Measurements from ENCODE around the gene TSHZ1. TPM values are rescaled to one million over a fixed set of nuclear protein-coding genes. Genes with fewer than 3 reads are reported as not detected.

The TSHZ1 gene
- total and polyA plus RNA-seq, 12 donors, result 6.8 to 25.0 (median 16.0) TPM

DNA sequence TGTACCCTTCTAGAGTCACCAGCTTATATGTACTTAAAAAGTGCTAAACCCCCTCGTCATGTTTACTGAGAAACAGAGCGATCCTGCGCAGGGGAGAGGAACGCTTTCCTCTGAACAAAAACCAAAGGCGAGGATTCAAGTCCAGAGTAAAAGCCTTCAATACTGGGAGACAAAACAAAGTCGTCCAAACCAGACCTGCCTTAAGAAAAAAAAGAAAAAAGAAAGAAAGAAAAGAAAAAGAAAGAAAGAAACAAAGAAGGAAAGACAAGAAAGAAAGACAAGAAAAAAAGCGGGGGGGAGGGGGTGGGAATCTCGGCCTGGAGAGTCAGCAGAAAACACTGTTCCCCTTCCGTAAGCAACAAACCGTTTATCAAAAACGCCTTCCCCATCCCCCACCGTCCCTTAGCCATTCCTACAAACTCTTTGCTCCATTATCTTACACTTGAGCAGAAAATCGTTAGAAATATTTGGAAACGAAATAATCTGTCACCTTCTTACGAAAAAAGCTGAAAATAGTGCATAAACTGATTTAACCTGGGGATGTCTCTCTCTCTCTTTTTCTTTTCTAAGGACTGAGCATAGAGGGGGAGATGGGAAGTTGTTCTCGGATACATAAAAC lies 5.0 kb upstream of the TSHZ1 start:
- DNase-seq, result no peak
- H3K4me1 ChIP-seq (replicated peaks in 1 of 2), result peaks cover 18 to 48% of the 10 kb centered on the region in 2 donors
- H3K36me3 ChIP-seq (replicated peaks in 1 of 2), result peaks cover 0 to 6% of the 10 kb centered on the region in 2 donors
- TF ChIP-seq POLR2A (IDR thresholded peaks at IDR 0.05), result no peak
- TF ChIP-seq, protein P1, sequence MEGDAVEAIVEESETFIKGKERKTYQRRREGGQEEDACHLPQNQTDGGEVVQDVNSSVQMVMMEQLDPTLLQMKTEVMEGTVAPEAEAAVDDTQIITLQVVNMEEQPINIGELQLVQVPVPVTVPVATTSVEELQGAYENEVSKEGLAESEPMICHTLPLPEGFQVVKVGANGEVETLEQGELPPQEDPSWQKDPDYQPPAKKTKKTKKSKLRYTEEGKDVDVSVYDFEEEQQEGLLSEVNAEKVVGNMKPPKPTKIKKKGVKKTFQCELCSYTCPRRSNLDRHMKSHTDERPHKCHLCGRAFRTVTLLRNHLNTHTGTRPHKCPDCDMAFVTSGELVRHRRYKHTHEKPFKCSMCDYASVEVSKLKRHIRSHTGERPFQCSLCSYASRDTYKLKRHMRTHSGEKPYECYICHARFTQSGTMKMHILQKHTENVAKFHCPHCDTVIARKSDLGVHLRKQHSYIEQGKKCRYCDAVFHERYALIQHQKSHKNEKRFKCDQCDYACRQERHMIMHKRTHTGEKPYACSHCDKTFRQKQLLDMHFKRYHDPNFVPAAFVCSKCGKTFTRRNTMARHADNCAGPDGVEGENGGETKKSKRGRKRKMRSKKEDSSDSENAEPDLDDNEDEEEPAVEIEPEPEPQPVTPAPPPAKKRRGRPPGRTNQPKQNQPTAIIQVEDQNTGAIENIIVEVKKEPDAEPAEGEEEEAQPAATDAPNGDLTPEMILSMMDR (IDR thresholded peaks at IDR 0.05), result no peak
- H3K27me3 ChIP-seq, result no peaks in the 10 kb centered on the region
- H3K9me3 ChIP-seq (replicated peaks in 1 of 3), result no peaks in the 10 kb centered on the region
- peak overlapping the region in 1 of 4 donors; percentile 50 for H3K4me3 ChIP-seq
- WGBS, 4 donors, result 68 to 74% (median 71%) methylated on average over 16 of the region's 16 CpGs
- peak overlapping the region in 2 of 5 donors; percentile 10 to 53 for H3K27ac ChIP-seq
- intact Hi-C loops (cut with DNase I), result no loop called here

DNA sequence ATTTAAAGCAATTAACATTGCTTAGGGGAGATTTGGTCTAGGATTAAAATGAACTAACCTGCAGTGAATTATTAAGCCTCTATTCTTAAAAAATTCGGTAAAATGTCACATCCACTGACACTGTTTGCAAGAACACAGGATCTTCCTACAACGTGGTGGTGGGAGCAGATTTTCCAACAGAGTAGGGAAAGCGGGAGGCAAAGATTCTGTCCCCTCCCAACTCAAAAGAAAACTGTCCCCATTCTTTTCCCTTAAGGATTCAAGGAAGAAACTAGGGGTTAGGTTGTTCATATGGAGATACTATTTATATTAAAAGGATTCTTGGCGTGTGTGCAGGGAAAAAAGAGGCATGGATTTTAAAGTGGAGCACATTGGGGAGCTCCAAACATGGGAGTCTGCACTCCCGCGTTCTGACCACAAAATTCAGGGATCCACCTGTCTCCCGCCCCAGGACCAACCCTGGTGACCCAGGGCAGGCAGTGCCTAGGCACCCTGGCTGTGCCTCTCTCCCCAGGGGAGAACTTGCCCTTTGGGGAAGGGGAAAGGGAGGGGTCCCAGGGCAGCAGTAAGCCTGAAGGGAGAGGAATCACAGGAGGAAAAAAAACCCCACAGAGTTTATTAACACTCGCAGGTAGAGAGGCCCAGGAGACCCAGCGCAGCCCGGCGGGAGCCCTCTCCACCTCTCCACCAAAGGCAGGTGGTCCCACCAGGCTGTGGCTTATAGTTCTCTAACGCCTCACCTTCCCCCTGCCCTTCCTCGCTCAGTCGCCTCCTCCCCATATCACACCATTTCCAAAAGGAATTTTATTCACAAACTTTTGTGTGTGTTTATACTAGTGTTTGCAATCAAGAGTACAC lies 3.9 kb upstream of the TSHZ1 start:
- intact Hi-C loops (cut with DNase I), result no loop called here
- 79 to 83% (median 82%) methylated on average over 13 to 14 of the region's 14 CpGs for WGBS, 4 donors
- Histone ChIP-seq H3K4me1 (replicated peaks in 1 of 2) (peaks cover 18 to 48% of the 10 kb centered on the region in 2 donors), H3K4me3 (peak overlapping the region in 1 of 4 donors; percentile 96), H3K36me3 (replicated peaks in 1 of 2) (peaks cover 0 to 5% of the 10 kb centered on the region in 2 donors), H3K9me3 (replicated peaks in 1 of 3) (no peaks in the 10 kb centered on the region), H3K27ac (peak overlapping the region in 1 of 5 donors; percentile 21), H3K27me3 (no peaks in the 10 kb centered on the region)
- no peak for DNase-seq
- TF ChIP-seq, protein P1 (IDR thresholded peaks at IDR 0.05), result no peak

DNA sequence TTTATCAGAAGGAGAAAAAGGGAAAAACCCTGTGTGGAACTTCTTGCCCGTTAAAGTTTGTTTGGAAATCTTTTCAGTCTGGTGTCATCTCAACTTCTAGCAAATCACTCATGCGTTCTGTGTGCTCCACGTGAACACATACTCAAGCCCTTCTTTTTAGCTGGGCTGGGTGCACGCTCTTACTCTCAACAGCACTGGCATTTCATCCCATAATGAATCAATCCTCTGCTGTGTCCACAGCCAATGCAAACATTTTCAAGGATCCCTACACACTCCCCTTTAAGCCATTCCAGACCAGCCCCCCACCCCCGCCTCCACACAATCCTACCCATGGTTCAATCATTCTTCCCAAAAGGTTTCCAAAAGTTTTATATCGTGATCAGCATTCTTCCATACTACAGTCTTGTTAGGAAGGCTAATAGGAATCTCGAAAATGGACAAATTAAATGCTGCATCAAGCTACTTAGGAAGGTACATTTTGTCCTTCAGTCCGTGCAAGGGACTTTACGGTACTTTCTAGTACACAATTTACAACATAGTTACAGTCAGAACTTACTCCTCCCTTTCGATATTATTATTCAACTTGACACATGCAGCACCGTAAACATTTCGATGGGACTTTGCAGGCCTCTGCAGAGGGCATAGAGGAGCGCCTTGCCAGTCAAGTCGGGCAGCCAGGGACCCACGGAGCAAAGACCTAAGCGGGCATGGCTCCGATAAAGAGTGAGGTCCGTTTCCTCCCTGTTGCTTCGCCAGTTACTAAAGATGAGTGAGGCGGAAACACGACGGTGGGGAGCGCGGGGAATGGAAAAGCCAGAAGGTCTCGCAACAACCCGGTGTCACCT lies 3.1 kb upstream of the TSHZ1 start:
- Histone ChIP-seq H3K4me3 (peak overlapping the region in 2 of 4 donors; percentile 81 to 96), H3K9me3 (replicated peaks in 1 of 3) (no peaks in the 10 kb centered on the region), H3K27ac (peak overlapping the region in 4 of 5 donors; percentile 90 to 99 (median 94)), H3K4me1 (replicated peaks in 1 of 2) (peaks cover 24 to 53% of the 10 kb centered on the region in 2 donors), H3K36me3 (replicated peaks in 1 of 2) (no peaks in the 10 kb centered on the region), H3K27me3 (no peaks in the 10 kb centered on the region)
- 13 to 15% (median 14%) methylated on average over 21 to 26 of the region's 26 CpGs for WGBS, 4 donors
- intact Hi-C loops (cut with DNase I), result no loop called here
- TF ChIP-seq POLR2A (IDR thresholded peaks at IDR 0.05), result no peak
- TF ChIP-seq, protein P1 (IDR thresholded peaks at IDR 0.05), result no peak
- DNase-seq, result peak in 1 of 7 donors; percentile 20
